A549 (cell line): ENCODE results near the gene SNX25.

Experiments
- CHD2 ChIP-seq: fragments of 150-350 bp; IDR thresholded peaks from 2 replicates; pipeline ENCODE4 v1.6.1; 2014; ENCODE audit warnings: low read length; ENCODE audit not compliant: partially characterized antibody
- CHD4 ChIP-seq: fragments of 200-600 bp; sonication (generic); IDR thresholded peaks from 2 replicates; pipeline ENCODE4 v1.6.1; 2016; ENCODE audit warnings: antibody characterized with exemption, mild to moderate bottlenecking, borderline replicate concordance
- CTCF ChIP-seq: fragments of >200 bp; sonication (Bioruptor Twin); formaldehyde crosslinking; IDR thresholded peaks from 3 replicates; pipeline ENCODE4 v1.5.1; 2016
- EHMT2 ChIP-seq: fragments of 200-600 bp; sonication (generic); IDR thresholded peaks from 2 replicates; pipeline ENCODE4 v1.6.1; 2016; ENCODE audit warnings: antibody characterized with exemption, low read depth, mild to moderate bottlenecking, moderate library complexity
- FOSL2 ChIP-seq, 2 experiments: fragments of 450-650 bp in 1 of 2; fragments of >200 bp in 1 of 2; sonication (Bioruptor Twin) in 1 of 2; formaldehyde crosslinking; IDR thresholded peaks; 2 replicates each; pipeline versions ENCODE4 v1.5.0 to v1.6.1; 2016 to 2020; ENCODE audit warnings: mild to moderate bottlenecking in 1 of 2, moderate library complexity in 1 of 2
- NR3C1 ChIP-seq: fragments of >200 bp; sonication (Bioruptor Twin); formaldehyde crosslinking; IDR thresholded peaks from 3 replicates; pipeline ENCODE4 v1.6.1; 2017
- POLR2A ChIP-seq: IDR thresholded peaks from 2 replicates; pipeline ENCODE4 v1.6.1; 2012; ENCODE audit warnings: mild to moderate bottlenecking, low read length
- RAD21 ChIP-seq, 2 experiments: fragments of >200 bp in 1 of 2; sonication (Bioruptor Twin) in 1 of 2; formaldehyde crosslinking in 1 of 2; IDR thresholded peaks in 1 of 2; conservative IDR thresholded peaks in 1 of 2; 2 replicates in 1 of 2; 3 replicates in 1 of 2; pipeline ENCODE4 v1.6.1; 2012 to 2018; ENCODE audit warnings: inconsistent platforms in 1 of 2
- REST ChIP-seq: fragments of 200-600 bp; sonication (generic); IDR thresholded peaks from 2 replicates; pipeline ENCODE4 v1.6.1; 2016; ENCODE audit warnings: antibody characterized with exemption, mild to moderate bottlenecking, moderate library complexity
- SMC3 ChIP-seq: fragments of >200 bp; sonication (Bioruptor Twin); formaldehyde crosslinking; IDR thresholded peaks from 3 replicates; pipeline ENCODE4 v1.6.1; 2018; ENCODE audit warnings: inconsistent platforms
- USF2 ChIP-seq: fragments of 450-650 bp; IDR thresholded peaks from 2 replicates; pipeline ENCODE4 v1.6.1; 2014; ENCODE audit warnings: antibody characterized with exemption

- TF ChIP-seq NR3C1 (no peak), EHMT2 (no peak), CHD4 (no peak), FOSL2 (IDR thresholded peaks at IDR 0.05) (no peak), FOSL2 (CRISPR knock-in tag; IDR thresholded peaks at IDR 0.05) (no peak), USF2 (no peak), CTCF (no peak), POLR2A (no peak), SMC3 (no peak), REST (no peak), RAD21 (conservative IDR thresholded peaks at IDR 0.05 in 1 of 2, IDR thresholded peaks at IDR 0.05 in 1 of 2) (no peak), CHD2 (no peak)
Measured at GRCh38 chr4:185215261-185215660, 5.9 kb downstream of the SNX25 start.
